ENCODE data around the gene ZFYVE27.
A peak's percentile ranks its signal among the peaks of the same experiment; 100 is the strongest.

The ZFYVE27 gene

DNA sequence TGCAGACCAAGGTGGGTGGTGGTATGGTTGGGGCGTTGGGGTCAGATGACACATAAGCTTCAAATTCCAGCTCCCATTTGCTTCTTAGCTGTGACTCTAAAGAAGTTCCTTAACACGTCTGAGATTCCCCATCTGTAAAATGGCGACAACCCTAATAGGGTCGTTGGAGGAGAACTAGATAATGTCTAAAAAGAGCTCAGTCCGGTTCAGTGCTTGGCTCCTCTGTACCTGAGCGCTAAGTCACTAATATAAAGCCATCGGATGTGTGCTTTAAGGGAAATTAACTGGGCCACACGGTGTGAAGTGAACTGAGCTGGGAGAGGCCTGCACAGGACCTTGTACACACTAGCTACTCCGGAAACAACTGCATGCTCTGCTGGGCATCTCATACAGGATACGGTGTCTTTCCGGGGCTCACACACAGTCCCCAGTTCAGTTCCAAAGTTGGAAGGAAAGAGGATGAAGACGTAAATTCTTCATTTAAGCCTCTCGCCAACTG is 476 bp upstream of the ZFYVE27 start (continued):
- TF ChIP-seq ZNF394 (tag by site-specific recombination; IDR thresholded peaks at IDR 0.05; ENCODE audit: borderline replicate concordance) = no peak
- no peak for TF ChIP-seq ZNF426 (tag by site-specific recombination; IDR thresholded peaks at IDR 0.05)
- no peak; the same call in 1 of the 2 replicates for TF ChIP-seq ZBTB7A (tag by site-specific recombination; IDR thresholded peaks at IDR 0.05; ENCODE audit: low read depth)
- no peak for TF ChIP-seq ZNF26 (tag by site-specific recombination; IDR thresholded peaks at IDR 0.05)
- no peak for TF ChIP-seq ZNF549 (tag by site-specific recombination; IDR thresholded peaks at IDR 0.05)
- TF ChIP-seq ZBTB17 (tag by site-specific recombination; IDR thresholded peaks at IDR 0.05) = no peak
- TF ChIP-seq ZNF530 (tag by site-specific recombination; IDR thresholded peaks at IDR 0.05; ENCODE audit: low read depth) = no peak
- TF ChIP-seq ZNF677 (tag by site-specific recombination; IDR thresholded peaks at IDR 0.05) = no peak
- peak; percentile 77; the same call in 1 of the 2 replicates for TF ChIP-seq ZNF785 (tag by site-specific recombination; IDR thresholded peaks at IDR 0.05)
- no peak for TF ChIP-seq ZNF266 (tag by site-specific recombination; IDR thresholded peaks at IDR 0.05; ENCODE audit: low read depth)
- no peak for TF ChIP-seq SP2 (tag by site-specific recombination; IDR thresholded peaks at IDR 0.05)
- no peak for TF ChIP-seq REST (tag by site-specific recombination; IDR thresholded peaks at IDR 0.05)
- TF ChIP-seq, protein P1, sequence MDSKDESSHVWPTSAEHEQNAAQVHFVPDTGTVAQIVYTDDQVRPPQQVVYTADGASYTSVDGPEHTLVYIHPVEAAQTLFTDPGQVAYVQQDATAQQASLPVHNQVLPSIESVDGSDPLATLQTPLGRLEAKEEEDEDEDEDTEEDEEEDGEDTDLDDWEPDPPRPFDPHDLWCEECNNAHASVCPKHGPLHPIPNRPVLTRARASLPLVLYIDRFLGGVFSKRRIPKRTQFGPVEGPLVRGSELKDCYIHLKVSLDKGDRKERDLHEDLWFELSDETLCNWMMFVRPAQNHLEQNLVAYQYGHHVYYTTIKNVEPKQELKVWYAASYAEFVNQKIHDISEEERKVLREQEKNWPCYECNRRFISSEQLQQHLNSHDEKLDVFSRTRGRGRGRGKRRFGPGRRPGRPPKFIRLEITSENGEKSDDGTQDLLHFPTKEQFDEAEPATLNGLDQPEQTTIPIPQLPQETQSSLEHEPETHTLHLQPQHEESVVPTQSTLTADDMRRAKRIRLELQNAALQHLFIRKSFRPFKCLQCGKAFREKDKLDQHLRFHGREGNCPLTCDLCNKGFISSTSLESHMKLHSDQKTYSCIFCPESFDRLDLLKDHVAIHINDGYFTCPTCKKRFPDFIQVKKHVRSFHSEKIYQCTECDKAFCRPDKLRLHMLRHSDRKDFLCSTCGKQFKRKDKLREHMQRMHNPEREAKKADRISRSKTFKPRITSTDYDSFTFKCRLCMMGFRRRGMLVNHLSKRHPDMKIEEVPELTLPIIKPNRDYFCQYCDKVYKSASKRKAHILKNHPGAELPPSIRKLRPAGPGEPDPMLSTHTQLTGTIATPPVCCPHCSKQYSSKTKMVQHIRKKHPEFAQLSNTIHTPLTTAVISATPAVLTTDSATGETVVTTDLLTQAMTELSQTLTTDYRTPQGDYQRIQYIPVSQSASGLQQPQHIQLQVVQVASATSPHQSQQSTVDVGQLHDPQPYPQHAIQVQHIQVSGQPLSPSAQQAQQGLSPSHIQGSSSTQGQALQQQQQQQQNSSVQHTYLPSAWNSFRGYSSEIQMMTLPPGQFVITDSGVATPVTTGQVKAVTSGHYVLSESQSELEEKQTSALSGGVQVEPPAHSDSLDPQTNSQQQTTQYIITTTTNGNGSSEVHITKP (tag by site-specific recombination; IDR thresholded peaks at IDR 0.05) = no peak
- TF ChIP-seq ZNF2 (tag by site-specific recombination; IDR thresholded peaks at IDR 0.05) = no peak
- peak; percentile 68; the same call in 1 of the 2 replicates for TF ChIP-seq ZNF24 (tag by site-specific recombination; IDR thresholded peaks at IDR 0.05)
- no peak for TF ChIP-seq ZSCAN18 (tag by site-specific recombination; IDR thresholded peaks at IDR 0.05)
- TF ChIP-seq ZNF16 (tag by site-specific recombination; IDR thresholded peaks at IDR 0.05; ENCODE audit: low read depth) = no peak
- TF ChIP-seq ZNF777 (tag by site-specific recombination; IDR thresholded peaks at IDR 0.05; ENCODE audit: borderline replicate concordance) = peak; percentile 27; the same call in 1 of the 2 replicates
- no peak for TF ChIP-seq ZBTB44 (tag by site-specific recombination; IDR thresholded peaks at IDR 0.05)
- TF ChIP-seq ZNF529 (tag by site-specific recombination; IDR thresholded peaks at IDR 0.05; ENCODE audit: insufficient replicate concordance) = no peak
- TF ChIP-seq KLF8 (tag by site-specific recombination; IDR thresholded peaks at IDR 0.05) = no peak
- TF ChIP-seq, protein P2, sequence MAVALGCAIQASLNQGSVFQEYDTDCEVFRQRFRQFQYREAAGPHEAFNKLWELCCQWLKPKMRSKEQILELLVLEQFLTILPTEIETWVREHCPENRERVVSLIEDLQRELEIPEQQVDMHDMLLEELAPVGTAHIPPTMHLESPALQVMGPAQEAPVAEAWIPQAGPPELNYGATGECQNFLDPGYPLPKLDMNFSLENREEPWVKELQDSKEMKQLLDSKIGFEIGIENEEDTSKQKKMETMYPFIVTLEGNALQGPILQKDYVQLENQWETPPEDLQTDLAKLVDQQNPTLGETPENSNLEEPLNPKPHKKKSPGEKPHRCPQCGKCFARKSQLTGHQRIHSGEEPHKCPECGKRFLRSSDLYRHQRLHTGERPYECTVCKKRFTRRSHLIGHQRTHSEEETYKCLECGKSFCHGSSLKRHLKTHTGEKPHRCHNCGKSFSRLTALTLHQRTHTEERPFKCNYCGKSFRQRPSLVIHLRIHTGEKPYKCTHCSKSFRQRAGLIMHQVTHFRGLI (tag by site-specific recombination; IDR thresholded peaks at IDR 0.05) = no peak
- no peak for TF ChIP-seq ZNF830 (tag by site-specific recombination; IDR thresholded peaks at IDR 0.05; ENCODE audit: low read depth)
- TF ChIP-seq ZNF548 (tag by site-specific recombination; IDR thresholded peaks at IDR 0.05) = no peak
- TF ChIP-seq EGR2 (tag by site-specific recombination; IDR thresholded peaks at IDR 0.05; ENCODE audit: low read depth) = no peak
- no peak for TF ChIP-seq MYNN (tag by site-specific recombination; IDR thresholded peaks at IDR 0.05; ENCODE audit: borderline replicate concordance)
- no peak for TF ChIP-seq ZNF138 (tag by site-specific recombination; IDR thresholded peaks at IDR 0.05; ENCODE audit: borderline replicate concordance)

Data from HEK293 (cell line).